Activated CD4-positive, alpha-beta T cell treated with anti-CD3 and anti-CD28 coated beads, Interleukin-2, Interleukin-4, amounts not matched to agents 100 ng/mL and 50 ng/mL, durations not matched to agents 16 hours and 8 hours (primary cell): ENCODE data around the gene FAM47E.
"Not testable (repeated sequence)": the region's sequence is repeated elsewhere in the genome, so short reads cannot be mapped to it uniquely, and the experiment has no call there.

Source experiments
- DNase-seq: peaks from one replicate; pipeline ENCODE4 v3.0.0-alpha.2; 2020; ENCODE audit warnings: low spot score

The FAM47E gene

DNA sequence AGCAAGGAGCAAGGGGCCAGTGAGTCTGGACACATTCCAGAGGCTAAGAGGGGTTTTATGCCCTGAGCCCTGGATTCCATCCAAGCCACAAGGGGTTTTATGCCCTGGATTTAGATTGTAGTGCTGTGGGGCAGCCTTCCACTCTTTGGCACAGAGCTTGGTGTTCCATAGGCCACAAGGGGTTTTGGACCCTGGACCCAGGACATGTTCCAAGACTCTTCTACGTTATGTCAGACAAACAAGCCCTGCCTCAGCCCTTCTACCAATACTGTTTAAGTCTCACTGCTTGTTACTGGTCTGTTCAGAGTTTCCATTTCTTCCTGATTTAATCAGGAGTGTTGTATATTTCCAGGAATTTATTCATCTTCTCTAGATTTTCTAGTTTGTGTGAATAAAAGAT lies 25.1 kb upstream of the FAM47E start:
- DNase-seq, result no peak

DNA sequence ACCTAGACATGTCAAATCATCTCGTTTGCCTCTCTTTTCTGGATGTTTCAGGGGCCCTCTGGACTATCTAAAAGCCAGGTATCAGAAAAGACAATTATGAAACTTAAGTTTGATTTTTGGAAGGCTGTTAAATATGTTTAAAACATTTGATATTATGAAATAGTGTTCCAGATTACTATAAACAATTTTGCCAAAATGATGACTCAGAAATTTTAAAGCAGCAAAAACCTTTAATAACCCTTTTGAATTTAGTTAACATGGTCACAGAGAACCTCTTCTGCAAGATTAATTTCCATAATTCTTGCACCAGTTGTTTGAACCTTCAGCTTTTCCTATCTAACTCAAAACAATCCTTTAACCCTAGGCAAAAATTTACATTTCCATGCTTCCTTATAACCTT lies 18.8 kb upstream of the FAM47E start:
- no peak for DNase-seq

DNA sequence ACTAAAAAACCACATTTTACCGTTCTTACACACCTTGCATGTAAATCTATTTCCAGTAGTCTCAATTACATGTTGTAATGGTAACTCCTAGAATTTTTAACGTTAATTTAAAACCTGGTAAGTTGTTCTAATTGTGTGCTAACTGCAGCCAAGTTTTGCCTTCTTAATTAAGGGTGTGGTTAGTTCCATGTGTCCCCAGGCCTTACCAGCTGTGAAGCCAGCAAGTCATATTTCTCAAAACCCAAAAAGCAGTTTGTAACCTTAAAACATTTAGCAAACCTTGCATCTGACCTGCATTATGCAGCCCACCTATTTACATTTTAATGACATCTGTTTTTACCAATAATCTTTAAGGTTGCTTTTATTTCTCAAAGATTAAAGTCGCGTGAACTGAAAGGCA lies 18.4 kb upstream of the FAM47E start:
- no peak for DNase-seq

DNA sequence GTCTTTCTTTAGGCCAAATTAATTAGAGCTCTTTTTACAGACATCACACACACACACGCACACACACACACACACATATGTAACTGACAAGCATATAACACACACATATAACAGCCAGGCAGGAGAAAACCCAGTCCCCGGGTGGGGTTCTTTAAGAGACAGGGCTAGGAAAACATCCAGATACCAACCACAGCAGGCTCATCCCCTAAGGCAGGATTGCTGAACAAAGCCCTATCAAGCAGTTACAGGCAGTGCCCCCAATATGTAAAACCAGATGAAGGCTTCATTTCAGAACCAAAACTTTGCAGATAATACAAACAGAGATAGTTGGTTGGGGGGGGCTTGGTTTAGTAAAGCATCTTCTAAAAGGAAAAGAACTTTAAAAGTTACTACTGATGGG lies 18.0 kb upstream of the FAM47E start:
- DNase-seq, result no peak

DNA sequence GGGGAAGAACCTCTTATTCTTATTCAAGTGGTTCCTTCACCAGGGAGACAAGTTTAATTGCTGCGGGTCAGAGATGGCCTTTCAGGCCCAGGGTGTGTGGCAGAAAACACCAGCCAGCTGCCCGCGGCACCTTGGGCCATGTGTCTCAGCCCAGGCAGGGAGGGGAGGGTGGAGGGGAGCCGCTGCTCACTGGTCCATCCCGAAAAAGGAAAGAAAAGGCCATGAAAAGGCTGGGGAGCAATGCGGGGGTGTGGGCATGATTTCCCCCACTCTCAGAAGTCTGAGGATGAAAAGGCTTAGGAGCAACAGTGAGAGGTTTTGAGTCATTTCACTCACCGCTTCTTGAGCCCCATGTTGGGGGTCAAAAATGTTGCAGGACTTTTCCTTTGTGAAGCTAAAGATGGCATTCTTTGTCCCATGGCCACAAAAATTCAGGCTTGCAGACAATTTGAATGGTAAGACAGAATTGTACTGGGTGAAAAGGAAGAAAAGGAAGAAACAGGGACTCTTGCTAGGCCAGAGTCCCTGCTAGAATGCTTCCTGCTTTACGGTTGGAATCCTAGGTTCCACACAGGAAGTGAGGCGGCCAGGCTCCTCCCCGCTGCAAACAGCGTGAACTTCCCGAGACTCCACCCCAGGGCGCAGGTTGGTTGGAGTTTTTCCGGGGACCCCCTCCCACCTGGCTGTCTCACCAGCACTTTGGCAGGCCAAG lies 17.4 kb upstream of the FAM47E start:
- no peak for DNase-seq

DNA sequence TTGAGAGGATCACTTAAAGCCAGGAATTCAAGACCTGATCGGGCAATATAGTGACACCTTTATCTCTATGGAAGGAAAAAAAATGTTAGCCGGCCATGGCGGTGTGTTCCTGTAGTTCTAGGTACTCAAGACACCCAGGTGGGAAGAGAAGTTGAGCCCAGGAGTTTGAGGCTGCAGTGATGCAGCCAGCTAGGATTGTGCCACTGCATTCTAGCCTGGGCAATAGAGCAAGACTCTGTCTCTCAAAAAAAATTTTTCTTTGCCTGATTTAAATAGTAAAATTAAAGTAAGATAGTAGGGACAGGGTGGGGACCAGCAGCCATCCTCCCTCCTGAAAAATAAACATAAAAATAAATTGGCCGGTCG lies 16.9 kb upstream of the FAM47E start:
- no peak for DNase-seq

DNA sequence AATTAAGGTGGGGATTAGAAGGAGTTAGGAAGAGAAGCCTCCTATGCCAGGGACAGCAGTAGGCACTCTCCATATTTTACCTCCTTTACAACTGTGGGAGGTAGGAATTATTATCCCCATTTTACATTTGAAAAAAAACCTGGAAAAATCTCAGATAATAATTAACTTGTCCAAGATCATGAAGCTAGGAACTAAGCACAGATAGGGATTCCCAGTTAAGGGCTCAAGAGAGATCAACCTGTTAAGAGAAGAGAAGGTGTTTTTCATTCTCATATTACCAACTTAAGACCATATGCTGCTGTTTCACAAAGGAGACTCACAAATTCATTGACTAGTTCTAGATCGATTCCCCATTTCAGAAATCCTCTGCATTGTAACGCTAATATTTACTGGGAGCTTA lies 16.1 kb upstream of the FAM47E start:
- DNase-seq, result no peak

DNA sequence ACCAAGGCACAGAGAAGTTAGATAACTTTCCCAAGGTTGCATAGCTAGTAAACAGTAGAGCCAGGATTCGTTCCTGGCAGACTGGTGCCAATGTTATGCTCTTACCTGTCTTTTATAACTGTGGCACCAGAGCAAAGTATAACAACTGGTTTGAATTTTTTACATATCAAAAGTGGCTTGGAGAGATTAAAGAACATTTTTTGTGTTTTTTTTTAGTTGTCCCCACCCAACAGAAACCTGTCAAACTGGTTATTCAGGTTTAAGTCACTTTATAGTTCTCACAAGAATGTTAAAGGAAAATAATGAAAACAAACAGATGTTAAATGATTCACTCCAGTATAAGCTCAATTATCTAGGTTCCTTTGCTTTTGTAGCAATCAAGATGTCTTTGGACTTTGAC lies 15.6 kb upstream of the FAM47E start:
- DNase-seq, result no peak

DNA sequence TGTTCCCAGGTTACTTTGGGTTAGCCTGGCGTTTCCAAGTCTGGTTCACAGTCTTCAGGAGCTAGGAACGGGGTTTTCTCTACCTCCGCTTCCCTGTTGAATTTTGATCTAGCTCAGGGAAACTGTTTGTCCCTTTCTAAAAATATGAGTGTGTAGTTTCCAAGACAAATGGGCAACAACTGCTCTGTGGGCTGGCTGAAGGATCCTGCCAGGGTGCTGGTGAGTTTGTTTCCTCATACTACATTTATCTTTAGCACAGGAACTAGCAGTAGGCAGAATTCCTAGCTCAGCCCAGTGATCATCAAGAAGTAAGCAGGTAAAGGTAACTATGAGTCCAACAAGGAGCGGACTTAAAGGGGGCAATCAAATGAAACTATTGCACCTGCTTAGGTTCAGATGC lies 13.3 kb upstream of the FAM47E start:
- DNase-seq, result no peak

DNA sequence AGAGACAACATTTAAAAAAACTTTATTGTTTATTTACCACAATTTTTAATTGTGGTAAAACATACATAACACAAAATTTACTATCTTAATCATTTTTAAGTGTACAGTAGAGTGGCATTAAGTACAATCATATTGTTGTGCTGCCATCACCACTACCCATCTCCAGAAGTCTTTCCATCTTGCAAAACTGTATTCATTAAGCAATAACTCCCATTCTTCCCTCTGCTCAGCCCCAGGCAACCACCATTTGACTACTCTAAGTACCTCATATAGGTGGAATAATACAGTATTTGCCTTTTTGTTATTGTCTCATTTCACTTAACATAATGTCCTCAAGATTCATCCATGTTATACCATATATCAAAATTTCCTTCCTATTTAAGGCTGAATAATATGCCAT lies 12.8 kb upstream of the FAM47E start:
- DNase-seq, result no peak

DNA sequence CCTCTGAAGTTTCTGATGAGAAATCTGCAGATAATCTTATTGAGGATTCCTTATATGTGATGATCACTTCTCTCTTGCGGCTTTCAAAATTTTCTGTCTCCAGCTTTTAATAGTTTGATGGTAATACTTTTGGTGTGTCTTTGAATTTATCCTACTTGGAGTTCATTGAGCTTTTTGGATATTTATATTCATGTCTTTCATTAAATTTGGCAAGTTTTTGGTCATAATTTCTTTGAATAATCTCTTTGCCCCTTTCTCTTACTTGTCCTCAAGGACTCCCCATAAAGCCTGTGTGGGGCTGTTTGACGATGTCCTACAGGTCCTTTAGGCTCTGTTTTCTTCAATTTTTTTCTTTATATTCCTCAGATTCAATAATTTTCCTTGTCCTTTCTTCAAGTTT lies 11.3 kb upstream of the FAM47E start:
- DNase-seq, result no peak

DNA sequence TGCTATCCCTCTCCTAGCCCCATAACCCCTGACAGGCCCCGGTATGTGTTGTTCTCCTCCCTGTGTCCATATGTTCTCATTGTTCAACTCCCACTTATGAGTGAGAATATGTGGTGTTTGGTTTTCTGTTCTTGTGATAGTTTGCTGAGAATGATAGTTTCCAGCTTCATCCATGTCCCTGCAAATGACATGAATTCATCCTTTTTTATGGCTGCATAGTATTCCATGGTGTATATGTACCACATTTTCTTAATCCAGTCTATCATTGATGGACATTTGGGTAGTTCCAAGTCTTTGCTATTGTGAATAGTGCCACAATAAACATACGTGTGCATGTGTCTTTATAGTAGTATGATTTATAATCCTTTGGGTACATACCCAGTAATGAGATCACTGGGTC lies 7.6 kb upstream of the FAM47E start:
- not testable (repeated sequence) for DNase-seq

DNA sequence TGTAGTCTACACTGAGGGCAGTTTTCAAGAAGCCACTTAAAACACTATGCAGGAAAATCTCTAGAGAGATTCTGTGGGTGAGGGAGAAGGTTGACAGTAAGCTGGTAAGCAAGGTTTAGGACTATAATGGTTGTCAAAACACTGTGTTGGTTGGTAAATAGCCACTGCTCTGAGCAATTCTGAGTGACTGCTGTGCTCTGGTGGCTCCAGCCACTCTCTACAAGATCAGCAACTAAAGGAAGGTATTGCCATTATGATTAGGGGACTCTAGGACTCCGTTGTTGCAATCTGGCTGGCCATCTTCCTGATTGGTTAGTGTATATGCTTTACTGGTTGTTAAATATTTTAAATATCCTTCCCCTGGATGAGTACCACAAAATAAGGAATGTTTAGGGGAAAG lies 5.5 kb upstream of the FAM47E start:
- DNase-seq, result no peak

DNA sequence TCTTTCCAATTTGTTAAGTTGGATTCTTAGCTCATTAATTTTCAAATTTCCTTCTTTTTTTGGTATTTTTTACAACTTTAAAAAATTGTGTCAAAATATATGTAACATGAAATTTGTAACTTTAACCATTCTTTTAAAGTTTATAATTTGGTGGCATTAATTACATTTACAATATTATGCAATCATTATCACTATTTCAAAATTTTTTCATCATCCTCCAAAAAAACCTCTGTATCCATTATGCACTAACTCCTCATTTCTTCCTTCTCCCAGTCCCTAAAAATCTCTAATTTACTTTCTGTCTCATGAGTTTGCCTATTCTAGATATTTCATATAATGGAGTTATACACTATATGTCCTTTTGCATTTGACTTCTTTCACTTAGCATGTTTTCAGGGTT lies 4.7 kb upstream of the FAM47E start:
- no peak for DNase-seq

DNA sequence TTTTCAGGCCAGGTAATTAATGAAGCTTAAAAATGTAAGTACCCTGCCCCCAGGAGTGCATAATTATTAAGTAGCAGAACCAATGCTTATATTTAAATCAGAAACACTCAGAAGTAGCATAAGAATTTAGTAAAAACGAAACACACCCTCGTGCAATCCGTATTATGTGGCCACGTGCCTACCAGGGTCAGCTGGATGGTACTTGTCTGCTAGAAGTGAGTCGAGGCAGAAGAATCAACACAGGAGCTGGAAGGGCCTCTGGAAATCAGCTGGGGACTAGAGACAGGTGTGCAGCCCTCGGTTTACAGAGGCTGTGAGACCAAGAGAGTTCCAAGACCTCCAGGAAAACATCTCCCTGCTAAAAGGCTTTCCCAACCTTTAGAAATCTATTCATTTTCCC lies 559 bp upstream of the FAM47E start:
- DNase-seq, result peak; percentile 8

DNA sequence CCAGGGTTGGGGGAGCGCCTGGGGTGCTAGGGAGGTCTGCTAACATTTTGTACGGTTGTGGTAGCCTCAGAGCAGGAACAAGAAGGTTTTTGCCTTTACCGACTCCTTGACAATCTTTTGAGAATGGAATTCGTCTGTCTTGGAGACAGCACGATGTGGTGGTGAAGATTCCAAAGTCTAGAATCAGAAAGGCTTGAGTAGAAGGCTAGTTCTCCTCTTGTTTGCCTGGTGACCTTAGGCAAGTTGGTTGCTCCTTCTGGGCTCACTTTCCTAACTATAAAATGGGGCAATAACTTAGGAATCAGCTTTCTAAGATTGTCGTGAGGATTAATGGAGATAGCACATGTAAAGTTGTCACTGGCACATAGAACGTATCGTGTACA lies 741 bp downstream of the FAM47E start:
- DNase-seq, result no peak

DNA sequence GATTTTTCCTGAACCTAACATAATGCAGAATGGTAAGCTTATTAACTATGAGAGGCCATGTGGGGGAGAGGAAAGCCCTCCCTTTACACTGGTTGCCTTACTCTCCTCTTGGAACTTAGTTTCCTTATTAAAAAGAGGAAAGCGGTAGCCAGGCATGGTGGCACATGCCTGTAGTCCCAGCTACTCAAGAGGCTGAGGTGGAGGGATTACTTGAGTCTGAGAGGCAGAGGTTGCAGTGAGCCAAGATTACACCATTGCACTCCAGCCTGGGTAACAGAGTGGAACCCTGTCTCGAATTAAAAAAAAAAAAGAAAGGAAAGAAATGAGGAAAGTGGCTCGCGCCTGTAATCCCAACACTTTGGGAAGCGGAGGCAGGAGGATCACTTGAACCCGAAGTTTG lies 2.0 kb downstream of the FAM47E start:
- no peak for DNase-seq

DNA sequence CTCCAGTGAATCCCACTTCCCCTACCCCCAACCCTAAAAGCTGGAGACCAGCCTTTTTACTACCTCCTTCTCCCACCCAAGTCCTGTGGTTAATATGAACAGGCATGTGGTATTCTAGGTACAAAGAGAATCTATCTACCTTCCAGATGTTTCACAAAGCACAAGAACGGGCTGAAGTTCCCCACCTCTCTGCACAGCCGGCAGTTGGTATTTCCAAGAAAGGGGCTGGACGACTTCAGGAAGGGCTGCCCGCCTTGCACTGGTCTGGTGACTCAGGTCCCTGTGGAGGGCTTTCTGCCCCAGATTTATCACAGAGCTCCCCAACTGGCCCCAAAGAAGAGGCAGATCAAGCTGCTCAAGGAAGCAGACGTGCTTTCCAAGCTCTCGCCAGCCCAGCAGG lies 4.5 kb downstream of the FAM47E start:
- DNase-seq, result no peak

DNA sequence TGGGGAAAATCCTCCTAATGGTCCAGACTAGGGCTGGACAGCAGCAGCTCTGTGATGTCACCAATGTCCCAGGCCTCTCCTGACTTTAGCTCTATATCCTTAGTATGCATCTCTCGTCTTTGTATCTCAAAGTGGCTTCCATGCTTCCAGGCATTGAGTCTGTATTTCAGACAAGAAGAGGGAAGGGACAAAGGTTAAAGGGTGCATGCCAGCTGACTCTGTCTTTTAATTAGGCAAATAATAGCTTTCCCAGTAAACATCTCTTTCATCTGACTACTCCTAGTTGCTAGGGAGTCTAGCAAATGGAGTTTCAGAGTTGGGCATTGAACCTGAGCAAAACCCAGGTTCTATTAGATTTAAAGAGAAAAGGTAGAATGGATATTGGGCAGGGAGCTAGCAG lies 5.4 kb downstream of the FAM47E start:
- no peak for DNase-seq

DNA sequence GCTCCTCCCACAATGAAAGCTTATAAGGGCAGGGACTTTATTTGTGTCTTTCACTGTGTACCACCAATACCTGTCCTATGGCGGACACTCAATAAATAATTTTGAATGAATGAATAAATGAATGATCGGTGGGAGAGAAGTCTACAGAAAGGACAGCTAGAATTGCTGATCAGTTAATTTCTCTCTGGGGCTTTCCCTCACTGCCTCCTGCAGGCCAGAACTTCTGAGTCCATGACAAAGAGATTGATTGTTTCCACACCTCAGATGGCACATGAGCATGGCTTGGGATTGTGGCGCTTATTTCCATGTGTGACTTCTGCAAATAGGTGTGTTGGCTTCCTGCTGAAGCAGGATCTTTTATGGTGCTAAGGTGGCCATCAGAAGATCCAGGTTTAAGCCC lies 6.3 kb downstream of the FAM47E start:
- no peak for DNase-seq

DNA sequence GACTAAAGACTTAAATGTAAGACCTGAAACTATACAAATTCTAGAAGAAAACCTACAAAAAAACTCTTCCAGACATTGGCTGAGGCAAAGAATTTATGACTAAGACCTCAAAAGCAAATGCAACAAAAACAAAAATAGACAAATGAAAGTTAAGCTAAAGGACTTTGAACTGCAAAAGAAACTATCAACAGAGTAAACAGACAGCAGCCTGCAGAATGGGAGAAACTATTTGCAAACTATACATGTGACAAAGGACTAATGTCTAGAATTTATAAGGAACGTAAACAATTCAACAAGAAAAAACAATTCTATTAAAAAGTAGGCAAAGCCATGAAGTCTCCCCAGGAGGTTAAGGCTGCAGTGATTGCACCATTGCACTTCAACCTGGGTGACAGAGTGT lies 9.1 kb downstream of the FAM47E start:
- DNase-seq, result no peak

DNA sequence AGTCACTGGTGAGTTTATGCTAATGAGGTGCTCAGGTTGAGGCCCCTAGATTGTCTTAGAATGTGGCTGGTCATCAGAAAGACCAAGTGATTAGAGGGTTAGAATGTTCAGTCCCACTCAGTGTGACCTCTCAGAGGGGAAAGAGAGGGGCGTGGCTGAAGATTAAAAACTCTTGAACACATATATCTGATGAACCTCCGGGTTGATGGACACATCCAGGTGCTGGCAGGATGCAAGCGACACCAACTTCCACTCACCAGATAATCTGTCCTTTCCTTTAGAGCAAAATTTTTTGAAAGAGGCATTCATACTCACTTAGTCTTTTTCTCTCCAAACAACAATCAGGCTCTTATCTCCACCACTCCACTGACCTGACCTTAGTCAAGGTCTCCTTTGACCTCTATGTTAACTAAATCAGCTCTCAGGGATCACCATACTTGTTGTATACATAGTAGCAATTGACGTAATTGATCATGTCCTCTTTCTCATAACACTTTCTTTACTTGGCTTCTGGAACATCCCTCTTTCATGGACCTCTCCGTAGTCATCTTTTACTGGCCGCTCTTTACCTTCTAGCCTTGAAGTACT lies 14.2 kb downstream of the FAM47E start:
- no peak for DNase-seq

DNA sequence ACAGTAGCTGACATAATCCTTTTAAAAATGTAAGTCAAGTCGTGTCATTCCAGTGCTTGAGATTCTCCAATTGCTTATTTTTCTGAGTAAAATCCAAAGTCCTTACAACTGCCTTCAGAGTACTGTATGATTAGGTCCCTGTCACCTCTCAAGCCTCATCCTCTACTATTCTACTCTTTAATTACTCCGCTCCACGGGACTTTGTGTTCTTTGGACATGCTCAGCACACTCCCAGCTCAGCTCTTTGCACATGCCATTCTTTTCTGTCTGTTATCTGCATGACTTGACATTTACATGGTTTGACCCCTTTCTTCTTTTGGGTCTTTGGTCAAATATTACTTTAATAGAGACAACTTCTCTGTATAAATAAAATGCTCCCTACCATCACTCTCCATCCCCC lies 15.1 kb downstream of the FAM47E start:
- DNase-seq, result no peak

DNA sequence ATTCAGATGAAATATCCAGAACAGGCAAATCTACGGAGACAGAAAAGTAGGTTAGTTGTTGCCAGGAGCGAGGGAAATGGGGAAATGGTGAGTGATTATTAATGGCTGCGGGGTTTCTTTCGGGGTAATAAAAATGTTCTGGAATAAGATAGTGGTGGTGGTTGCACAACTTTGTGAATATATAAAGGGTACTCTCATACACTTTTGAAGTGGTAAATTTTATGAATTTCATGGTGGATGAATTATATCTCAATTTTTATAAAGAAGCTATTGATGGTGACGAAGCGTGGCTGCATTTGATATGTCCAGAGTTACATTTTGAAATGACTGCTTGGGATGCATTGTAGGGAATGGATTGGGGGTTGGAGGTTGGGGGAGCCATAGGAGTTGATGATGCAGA lies 16.3 kb downstream of the FAM47E start:
- no peak for DNase-seq
